Erythroblast (primary cell): Measurements from ENCODE around the gene AGR3.

Source experiments
- GATA1 ChIP-seq: IDR thresholded peaks from 2 replicates; pipeline ENCODE4 v1.6.1; 2011; ENCODE audit warnings: low read depth, mild to moderate bottlenecking, control low read depth, low read length, moderate library complexity
- POLR2A ChIP-seq: IDR thresholded peaks from 2 replicates; pipeline ENCODE4 v1.6.1; 2011; ENCODE audit warnings: mild to moderate bottlenecking, low read length

DNA sequence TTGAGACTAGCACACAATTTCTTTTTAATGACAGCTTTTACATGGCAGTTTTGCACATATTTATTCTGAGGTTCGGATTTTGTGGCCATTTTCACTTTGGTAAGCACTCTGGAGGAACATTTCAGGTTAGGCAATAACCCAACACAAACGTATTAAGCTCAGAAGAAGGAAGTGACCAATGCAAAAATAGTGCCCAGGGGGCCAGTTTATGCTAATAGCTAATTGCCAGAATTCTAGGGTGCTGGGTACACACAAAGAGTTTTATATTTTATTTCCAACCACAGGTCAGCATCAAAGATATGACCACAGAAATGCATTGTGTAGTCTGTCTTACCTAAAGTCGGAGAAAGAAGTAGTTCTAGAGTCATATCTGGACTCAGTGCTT lies 68.6 kb downstream of the AGR3 start:
- TF ChIP-seq POLR2A (no peak), GATA1 (no peak)
